Measurements from ENCODE around the gene DOC2B.
"Not testable (repeated sequence)": the region's sequence is repeated elsewhere in the genome, so short reads cannot be mapped to it uniquely, and the experiment has no call there.

Gene DOC2B

GRCh38 chr17:181245-182049, at the start of gene DOC2B:
Gene DOC2B (minus strand): TSS chr17:181650. CDS start chr17:181479, 171 bp downstream.
- DNase-seq = no peak

GRCh38 chr17:230395-230770, 48.9 kb upstream of the DOC2B start:
- no peak for DNase-seq

- no peak for DNase-seq
These were observed 48.4 kb upstream of the DOC2B start for GRCh38 chr17:229709-230394.

GRCh38 chr17:228951-229708, 47.7 kb upstream of the DOC2B start:
- DNase-seq = no peak

- DNase-seq = no peak
These were observed 46.6 kb upstream of the DOC2B start for GRCh38 chr17:227946-228615.

- DNase-seq = no peak
These were observed 45.9 kb upstream of the DOC2B start for GRCh38 chr17:227078-227945.

- DNase-seq = no peak
These were observed 44.9 kb upstream of the DOC2B start for GRCh38 chr17:226108-227077.

- no peak for DNase-seq
These were observed 44.1 kb upstream of the DOC2B start for GRCh38 chr17:225551-225950.

- not testable (repeated sequence) for DNase-seq
These were observed 43.1 kb upstream of the DOC2B start for GRCh38 chr17:224576-224975.

- no peak for DNase-seq
These were observed 42.4 kb upstream of the DOC2B start for GRCh38 chr17:223723-224471.

- DNase-seq = no peak
These were observed 40.7 kb upstream of the DOC2B start for GRCh38 chr17:222172-222571.

GRCh38 chr17:219696-220095, 38.2 kb upstream of the DOC2B start:
- no peak for DNase-seq

- DNase-seq = no peak
These were observed 37.1 kb upstream of the DOC2B start for GRCh38 chr17:218432-219110.

GRCh38 chr17:216625-217024, 35.2 kb upstream of the DOC2B start:
- DNase-seq = no peak

- not testable (repeated sequence) for DNase-seq
These were observed 34.4 kb upstream of the DOC2B start for GRCh38 chr17:215563-216478.

GRCh38 chr17:214881-215331, 33.5 kb upstream of the DOC2B start:
- DNase-seq = no peak

GRCh38 chr17:213286-214105, 32.0 kb upstream of the DOC2B start:
- DNase-seq = no peak
